ENCODE data around the gene CEP72.

The CEP72 gene

DNA sequence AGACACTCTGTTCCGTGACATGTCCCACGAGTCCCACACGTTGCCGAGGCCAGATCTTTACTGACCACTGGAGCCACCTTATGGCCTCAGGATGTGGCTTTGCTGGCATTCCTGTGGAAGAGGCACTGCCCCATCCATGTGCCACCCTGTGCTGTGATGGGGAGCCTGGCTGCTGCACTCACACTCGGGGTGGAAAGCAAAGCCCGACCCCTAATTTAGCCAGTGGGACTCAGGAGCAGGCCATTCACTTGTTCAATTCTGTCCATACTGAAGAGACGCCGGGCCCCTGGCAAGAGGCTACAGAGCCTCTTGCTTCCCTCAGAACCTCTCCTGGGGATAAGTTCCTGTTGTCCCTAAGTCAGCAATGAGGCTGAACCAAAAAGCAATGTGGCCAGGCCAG lies 18.6 kb upstream of the CEP72 start:
- H3K9me2 ChIP-seq (ENCODE audit: low read depth, low read length) = no peaks in the 10 kb centered on the region
- peaks cover 9% of the 10 kb centered on the region; the same call in 1 of the 2 replicates for H3K27me3 ChIP-seq (ENCODE audit: insufficient read depth, low read length)
- no peak for TF ChIP-seq EZH2 (IDR thresholded peaks at IDR 0.05; ENCODE audit: borderline replicate concordance, low read length)
- TF ChIP-seq, protein P1, sequence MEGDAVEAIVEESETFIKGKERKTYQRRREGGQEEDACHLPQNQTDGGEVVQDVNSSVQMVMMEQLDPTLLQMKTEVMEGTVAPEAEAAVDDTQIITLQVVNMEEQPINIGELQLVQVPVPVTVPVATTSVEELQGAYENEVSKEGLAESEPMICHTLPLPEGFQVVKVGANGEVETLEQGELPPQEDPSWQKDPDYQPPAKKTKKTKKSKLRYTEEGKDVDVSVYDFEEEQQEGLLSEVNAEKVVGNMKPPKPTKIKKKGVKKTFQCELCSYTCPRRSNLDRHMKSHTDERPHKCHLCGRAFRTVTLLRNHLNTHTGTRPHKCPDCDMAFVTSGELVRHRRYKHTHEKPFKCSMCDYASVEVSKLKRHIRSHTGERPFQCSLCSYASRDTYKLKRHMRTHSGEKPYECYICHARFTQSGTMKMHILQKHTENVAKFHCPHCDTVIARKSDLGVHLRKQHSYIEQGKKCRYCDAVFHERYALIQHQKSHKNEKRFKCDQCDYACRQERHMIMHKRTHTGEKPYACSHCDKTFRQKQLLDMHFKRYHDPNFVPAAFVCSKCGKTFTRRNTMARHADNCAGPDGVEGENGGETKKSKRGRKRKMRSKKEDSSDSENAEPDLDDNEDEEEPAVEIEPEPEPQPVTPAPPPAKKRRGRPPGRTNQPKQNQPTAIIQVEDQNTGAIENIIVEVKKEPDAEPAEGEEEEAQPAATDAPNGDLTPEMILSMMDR (IDR thresholded peaks at IDR 0.05; ENCODE audit: low read length) = no peak
- no peaks in the 10 kb centered on the region for H3K36me3 ChIP-seq (ENCODE audit: insufficient read depth, low read length)
- H3K27ac ChIP-seq (ENCODE audit: low read depth, low read length, poor library complexity, severe bottlenecking) = no peak overlapping the region
- H3K9me3 ChIP-seq (ENCODE audit: low read length) = no peaks in the 10 kb centered on the region
- H4K20me1 ChIP-seq (ENCODE audit: insufficient read depth, low read length) = no peaks in the 10 kb centered on the region
- no peak overlapping the region for H2AFZ ChIP-seq (ENCODE audit: low read length)
- no peak overlapping the region for H3K9ac ChIP-seq (ENCODE audit: low read length)
- no peaks in the 10 kb centered on the region for H3K79me2 ChIP-seq (ENCODE audit: insufficient read depth, low read length)
- no peak overlapping the region for H3K4me3 ChIP-seq (ENCODE audit: low read depth, low read length, poor library complexity, severe bottlenecking)
- no peaks in the 10 kb centered on the region for H3F3A ChIP-seq (ENCODE audit: insufficient read depth, low read length)
- H3K4me2 ChIP-seq (ENCODE audit: low read length) = no peak overlapping the region
- H3K4me1 ChIP-seq (ENCODE audit: insufficient read depth, low read length, severe bottlenecking) = no peaks in the 10 kb centered on the region

DNA sequence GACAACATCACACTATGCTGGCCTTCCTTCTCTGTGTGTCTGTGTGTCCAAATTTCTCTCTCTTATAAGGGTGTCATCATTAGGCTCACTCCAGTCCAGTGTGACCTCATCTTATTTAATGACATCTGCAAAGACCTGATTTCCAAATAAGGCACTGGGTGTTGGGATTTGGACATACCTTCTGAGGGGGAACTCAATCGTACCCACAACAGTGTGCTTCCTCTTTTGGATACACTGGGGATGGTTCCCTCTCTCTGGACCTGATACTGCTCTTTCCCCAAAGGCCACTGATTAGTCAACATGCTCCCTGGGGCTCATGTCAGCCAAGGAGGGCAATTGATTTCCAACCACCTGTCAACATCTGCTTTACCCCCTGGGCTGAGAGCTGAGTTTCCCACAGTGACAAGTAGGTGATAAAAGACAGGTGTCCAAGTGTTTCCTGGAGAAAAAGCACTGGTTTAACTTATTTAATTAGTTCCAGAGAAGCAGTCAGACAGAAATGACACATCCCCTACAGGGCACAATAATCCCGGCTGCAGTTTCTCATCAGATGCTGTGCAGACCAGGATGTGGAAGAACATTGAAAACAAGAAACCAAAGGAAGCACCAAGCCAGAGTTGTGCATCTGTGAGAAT lies 17.8 kb upstream of the CEP72 start:
- H3K9me3 ChIP-seq (ENCODE audit: low read length) = no peaks in the 10 kb centered on the region
- H3K27ac ChIP-seq (ENCODE audit: low read depth, low read length, poor library complexity, severe bottlenecking) = no peak overlapping the region
- no peaks in the 10 kb centered on the region for H3F3A ChIP-seq (ENCODE audit: insufficient read depth, low read length)
- no peak for TF ChIP-seq EZH2 (IDR thresholded peaks at IDR 0.05; ENCODE audit: borderline replicate concordance, low read length)
- TF ChIP-seq, protein P1 (IDR thresholded peaks at IDR 0.05; ENCODE audit: low read length) = no peak
- no peak overlapping the region for H3K9ac ChIP-seq (ENCODE audit: low read length)
- H4K20me1 ChIP-seq (ENCODE audit: insufficient read depth, low read length) = no peaks in the 10 kb centered on the region
- no peaks in the 10 kb centered on the region for H3K36me3 ChIP-seq (ENCODE audit: insufficient read depth, low read length)
- no peak overlapping the region for H3K4me3 ChIP-seq (ENCODE audit: low read depth, low read length, poor library complexity, severe bottlenecking)
- no peaks in the 10 kb centered on the region for H3K4me1 ChIP-seq (ENCODE audit: insufficient read depth, low read length, severe bottlenecking)
- peaks cover 10% of the 10 kb centered on the region; the same call in 1 of the 2 replicates for H3K27me3 ChIP-seq (ENCODE audit: insufficient read depth, low read length)
- no peaks in the 10 kb centered on the region for H3K79me2 ChIP-seq (ENCODE audit: insufficient read depth, low read length)
- H3K9me2 ChIP-seq (ENCODE audit: low read depth, low read length) = no peaks in the 10 kb centered on the region
- H3K4me2 ChIP-seq (ENCODE audit: low read length) = no peak overlapping the region
- H2AFZ ChIP-seq (ENCODE audit: low read length) = no peak overlapping the region

DNA sequence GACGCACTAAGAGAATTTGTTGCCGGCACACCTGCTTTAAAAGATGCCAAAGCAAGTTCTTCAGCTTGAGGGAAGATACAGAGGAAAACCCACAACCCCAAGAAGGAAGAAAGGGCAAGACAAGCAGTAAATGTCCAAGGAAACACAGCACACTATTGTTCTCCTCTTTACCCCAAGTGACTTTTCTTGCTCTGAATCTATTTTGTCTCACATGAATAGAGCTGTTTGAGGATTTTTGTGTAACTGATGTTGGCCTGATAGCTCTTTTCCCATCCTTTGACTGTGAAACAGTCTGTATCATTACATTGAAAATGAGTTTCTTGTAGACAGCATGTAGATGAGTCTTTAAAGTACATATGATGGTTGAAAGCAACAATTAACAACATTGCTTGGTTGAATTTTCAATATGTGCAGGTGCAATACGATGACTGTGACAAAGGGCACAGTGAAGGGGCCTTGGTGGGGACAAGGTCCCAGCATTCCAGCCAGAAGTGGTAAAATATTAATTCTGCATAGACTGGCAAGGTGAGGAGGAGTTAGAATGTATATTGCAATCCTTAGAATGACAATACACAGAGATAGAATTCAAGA lies 16.8 kb upstream of the CEP72 start:
- H3K79me2 ChIP-seq (ENCODE audit: insufficient read depth, low read length) = no peaks in the 10 kb centered on the region
- no peaks in the 10 kb centered on the region for H3K9me3 ChIP-seq (ENCODE audit: low read length)
- no peak overlapping the region for H2AFZ ChIP-seq (ENCODE audit: low read length)
- no peaks in the 10 kb centered on the region for H4K20me1 ChIP-seq (ENCODE audit: insufficient read depth, low read length)
- no peak overlapping the region for H3K4me2 ChIP-seq (ENCODE audit: low read length)
- no peaks in the 10 kb centered on the region for H3K9me2 ChIP-seq (ENCODE audit: low read depth, low read length)
- TF ChIP-seq, protein P1 (IDR thresholded peaks at IDR 0.05; ENCODE audit: low read length) = no peak
- no peak for TF ChIP-seq EZH2 (IDR thresholded peaks at IDR 0.05; ENCODE audit: borderline replicate concordance, low read length)
- no peaks in the 10 kb centered on the region for H3K36me3 ChIP-seq (ENCODE audit: insufficient read depth, low read length)
- no peak overlapping the region for H3K27ac ChIP-seq (ENCODE audit: low read depth, low read length, poor library complexity, severe bottlenecking)
- no peak overlapping the region for H3K4me3 ChIP-seq (ENCODE audit: low read depth, low read length, poor library complexity, severe bottlenecking)
- no peaks in the 10 kb centered on the region for H3K4me1 ChIP-seq (ENCODE audit: insufficient read depth, low read length, severe bottlenecking)
- peaks cover 10% of the 10 kb centered on the region; the same call in 1 of the 2 replicates for H3K27me3 ChIP-seq (ENCODE audit: insufficient read depth, low read length)
- no peak overlapping the region for H3K9ac ChIP-seq (ENCODE audit: low read length)
- no peaks in the 10 kb centered on the region for H3F3A ChIP-seq (ENCODE audit: insufficient read depth, low read length)
